BJ (cell line): ENCODE measurements around the gene KREMEN2. TPM values are rescaled to one million over a fixed set of nuclear protein-coding genes. Genes with fewer than 3 reads are reported as not detected.

ENCODE experiments used
- CTCF ChIA-PET: fragments of 350-600 bp; formaldehyde crosslinking; extraction: SDS; loops from one replicate; lab custom pipeline; 2021; ENCODE audit warnings: antibody characterized with exemption, inconsistent platforms; lab: Yijun Ruan, JAX
- POLR2A ChIA-PET: fragments of 300-600 bp; sonication (Branson Sonifier 250); formaldehyde crosslinking; extraction: SDS; loops from one replicate; lab custom pipeline; 2021; ENCODE audit warnings: antibody characterized with exemption; lab: Charles Lee
- DNase-seq: peaks from one replicate; pipeline ENCODE4 v3.0.0-alpha.2; 2011; ENCODE audit warnings: low read depth
- H3K27me3 ChIP-seq: 2 replicates; pipeline ENCODE4 v1.6.0; 2011; ENCODE audit warnings: low read length; ENCODE audit not compliant: control insufficient read depth, insufficient read depth
- H3K36me3 ChIP-seq: 2 replicates; pipeline ENCODE4 v1.5.1; 2011; ENCODE audit warnings: low read length; ENCODE audit not compliant: control insufficient read depth, insufficient read depth
- H3K4me3 ChIP-seq: 2 replicates; pipeline ENCODE4 v1.5.1; 2011; ENCODE audit warnings: low read depth, mild to moderate bottlenecking, control low read depth, low read length
- CTCF ChIP-seq: IDR thresholded peaks from 2 replicates; pipeline ENCODE4 v1.5.1; 2011; ENCODE audit warnings: low read depth, mild to moderate bottlenecking, control low read depth, inconsistent platforms, low read length, moderate library complexity; ENCODE audit not compliant: insufficient read depth
- polyA plus RNA-seq: library from polyadenylated mRNA; depleted of rRNA; stranded (reverse); fragments of >200 nt; gene quantifications from 2 replicates; pipeline ENCODE4 v1.2.3, GENCODE V29; 2011

The KREMEN2 gene
- polyA plus RNA-seq, 1 experiment = not detected

DNA sequence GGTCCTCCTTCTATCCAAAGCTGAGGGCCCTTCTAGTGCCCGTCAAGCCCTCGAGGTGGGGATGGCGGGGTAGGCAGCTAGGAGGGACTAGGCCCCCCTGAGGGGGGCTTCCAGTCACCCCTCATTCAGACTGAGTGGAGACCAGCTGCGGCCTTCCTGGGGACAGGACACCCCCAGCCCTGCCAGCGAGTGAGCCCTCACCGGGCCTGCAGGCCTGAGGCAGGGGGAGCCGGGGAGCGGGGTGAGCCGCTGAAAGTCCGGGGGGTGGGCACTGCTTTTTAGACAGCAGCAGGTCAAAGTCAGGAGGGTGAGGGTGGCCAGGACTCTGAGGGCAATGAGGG is 8.7 kb upstream of the KREMEN2 start:
- no peak overlapping the region for H3K4me3 ChIP-seq
- no peak for DNase-seq
- ChIA-PET CTCF (interaction anchor here (1.0 kb wide), 1 partner anchor 8 kb away, joined by 3 read pairs; the partner anchor contains the start of gene KREMEN2), POLR2A (no interaction called here)
- no peak for TF ChIP-seq CTCF
- H3K27me3 ChIP-seq = peaks cover 8% of the 10 kb centered on the region; the same call in 1 of the 2 replicates
- H3K36me3 ChIP-seq = no peaks in the 10 kb centered on the region

GRCh38 chr16:2955779-2956578 is 8.1 kb upstream of the KREMEN2 start:
- DNase-seq = no peak
- ChIA-PET CTCF (interaction anchor here (1.0 kb wide), 2 partner anchors 8 to 29 kb away, joined by 3 read pairs; partner anchors contain the start of gene KREMEN2), POLR2A (no interaction called here)
- TF ChIP-seq CTCF = no peak
- Histone ChIP-seq H3K36me3 (no peaks in the 10 kb centered on the region), H3K27me3 (peaks cover 8% of the 10 kb centered on the region; the same call in 1 of the 2 replicates), H3K4me3 (no peak overlapping the region)

DNA sequence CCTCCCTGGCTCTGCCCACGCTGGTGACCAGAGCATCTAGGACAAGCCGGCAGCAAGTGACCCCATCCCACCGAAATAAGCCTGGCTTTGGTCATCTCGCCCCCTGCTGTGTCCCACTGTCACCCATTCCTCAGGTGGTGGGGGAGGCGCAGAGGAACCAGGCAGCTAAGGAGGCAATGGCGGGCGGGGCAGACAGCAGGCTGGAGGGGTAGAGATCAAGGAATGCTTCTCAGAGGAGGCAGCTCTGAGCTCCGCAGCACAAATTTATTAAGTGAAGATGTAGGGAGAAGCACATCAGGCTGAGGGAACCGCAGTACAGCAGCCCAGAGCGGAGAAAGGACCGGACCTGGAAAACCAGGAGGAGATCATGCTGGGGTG is 7.5 kb upstream of the KREMEN2 start:
- POLR2A ChIA-PET = interaction anchor here (0.5 kb wide), 1 partner anchor 14 kb away, joined by 6 read pairs; no protein-coding TSS in a partner anchor
- Histone ChIP-seq H3K27me3 (peaks cover 8% of the 10 kb centered on the region; the same call in 1 of the 2 replicates), H3K36me3 (no peaks in the 10 kb centered on the region), H3K4me3 (no peak overlapping the region)
- CTCF ChIA-PET = interaction anchor here (1.0 kb wide), 1 partner anchor 30 kb away, joined by 3 read pairs; no protein-coding TSS in a partner anchor
- no peak for TF ChIP-seq CTCF
- no peak for DNase-seq

DNA sequence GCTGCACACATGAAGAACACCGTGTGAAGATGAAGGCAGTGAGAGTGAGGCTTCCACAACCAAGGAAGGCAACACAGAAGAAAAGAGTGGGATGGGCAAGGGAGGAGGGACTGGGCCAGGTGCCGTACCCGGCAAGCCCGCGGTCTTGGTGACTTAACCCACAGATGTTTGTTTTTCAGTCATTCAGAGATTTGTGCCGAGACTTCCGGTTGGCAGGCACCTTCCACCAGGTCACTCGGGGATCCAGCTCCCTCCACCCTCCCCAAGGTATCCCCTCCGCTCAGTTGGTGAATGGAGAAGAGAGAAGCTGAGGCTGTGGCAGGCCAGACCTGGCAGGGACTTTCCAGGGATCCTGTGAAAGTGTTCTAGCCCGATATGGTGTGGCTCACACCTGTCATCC is 4.9 kb upstream of the KREMEN2 start:
- H3K36me3 ChIP-seq = no peaks in the 10 kb centered on the region
- POLR2A ChIA-PET = no interaction called here
- no peak for DNase-seq
- H3K27me3 ChIP-seq = peaks cover 25% of the 10 kb centered on the region
- TF ChIP-seq CTCF = no peak
- H3K4me3 ChIP-seq = no peak overlapping the region
- CTCF ChIA-PET = interaction anchor here (0.8 to 1.9 kb wide), 4 partner anchors 22 to 47 kb away, joined by 3 to 5 read pairs (median 4); no protein-coding TSS in a partner anchor

- POLR2A ChIA-PET = no interaction called here
- Histone ChIP-seq H3K36me3 (no peaks in the 10 kb centered on the region), H3K27me3 (peaks cover 31% of the 10 kb centered on the region), H3K4me3 (no peak overlapping the region)
- no peak for DNase-seq
- CTCF ChIA-PET = interaction anchor here (0.8 to 1.9 kb wide), 4 partner anchors 8 to 41 kb away, joined by 4 to 12 read pairs (median 5); no protein-coding TSS in a partner anchor
- TF ChIP-seq CTCF = no peak
These were observed 3.7 kb upstream of the KREMEN2 start for GRCh38 chr16:2960183-2961010.
